ENCODE data around the gene ASB18. TPM values are rescaled to one million over a fixed set of nuclear protein-coding genes. Genes with fewer than 3 reads are reported as not detected.
"Not testable (repeated sequence)": the region's sequence is repeated elsewhere in the genome, so short reads cannot be mapped to it uniquely, and the experiment has no call there.

The ASB18 gene
- total RNA-seq, 4 donors from 2014 or later, result not detected

DNA sequence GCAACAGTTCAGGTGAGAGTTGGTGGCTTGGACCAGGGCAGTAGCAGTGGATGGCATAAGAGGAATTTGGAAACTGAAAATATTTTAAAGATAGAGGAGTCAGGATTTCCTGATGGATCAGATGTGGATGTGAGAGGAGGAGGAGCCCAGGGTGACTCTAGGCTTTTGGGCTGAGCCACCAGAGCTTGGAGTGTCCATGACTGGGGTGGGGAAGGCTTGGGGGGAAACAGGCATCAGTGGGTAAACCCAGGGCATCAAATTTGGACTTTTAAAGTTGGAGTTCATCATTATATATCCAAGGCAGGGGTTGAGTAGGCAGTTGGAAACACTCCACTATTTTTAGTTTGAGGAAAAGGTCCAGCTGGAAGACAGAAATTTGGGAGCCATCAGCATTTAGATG, 27.3 kb upstream of the ASB18 start:
- H3K27ac ChIP-seq, result no peak overlapping the region
- intact Hi-C loops (cut with DNase I; ENCODE audit: low total_unique reads), result no loop called here
- DNase-seq, result no peak
- H3K36me3 ChIP-seq, result no peaks in the 10 kb centered on the region
- H3K4me1 ChIP-seq, result no peaks in the 10 kb centered on the region
- TF ChIP-seq, protein P1, sequence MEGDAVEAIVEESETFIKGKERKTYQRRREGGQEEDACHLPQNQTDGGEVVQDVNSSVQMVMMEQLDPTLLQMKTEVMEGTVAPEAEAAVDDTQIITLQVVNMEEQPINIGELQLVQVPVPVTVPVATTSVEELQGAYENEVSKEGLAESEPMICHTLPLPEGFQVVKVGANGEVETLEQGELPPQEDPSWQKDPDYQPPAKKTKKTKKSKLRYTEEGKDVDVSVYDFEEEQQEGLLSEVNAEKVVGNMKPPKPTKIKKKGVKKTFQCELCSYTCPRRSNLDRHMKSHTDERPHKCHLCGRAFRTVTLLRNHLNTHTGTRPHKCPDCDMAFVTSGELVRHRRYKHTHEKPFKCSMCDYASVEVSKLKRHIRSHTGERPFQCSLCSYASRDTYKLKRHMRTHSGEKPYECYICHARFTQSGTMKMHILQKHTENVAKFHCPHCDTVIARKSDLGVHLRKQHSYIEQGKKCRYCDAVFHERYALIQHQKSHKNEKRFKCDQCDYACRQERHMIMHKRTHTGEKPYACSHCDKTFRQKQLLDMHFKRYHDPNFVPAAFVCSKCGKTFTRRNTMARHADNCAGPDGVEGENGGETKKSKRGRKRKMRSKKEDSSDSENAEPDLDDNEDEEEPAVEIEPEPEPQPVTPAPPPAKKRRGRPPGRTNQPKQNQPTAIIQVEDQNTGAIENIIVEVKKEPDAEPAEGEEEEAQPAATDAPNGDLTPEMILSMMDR (IDR thresholded peaks at IDR 0.05), result no peak
- TF ChIP-seq POLR2A (IDR thresholded peaks at IDR 0.05), result no peak
- no peaks in the 10 kb centered on the region for H3K27me3 ChIP-seq
- H3K9me3 ChIP-seq, result no peaks in the 10 kb centered on the region
- no peak overlapping the region for H3K4me3 ChIP-seq

DNA sequence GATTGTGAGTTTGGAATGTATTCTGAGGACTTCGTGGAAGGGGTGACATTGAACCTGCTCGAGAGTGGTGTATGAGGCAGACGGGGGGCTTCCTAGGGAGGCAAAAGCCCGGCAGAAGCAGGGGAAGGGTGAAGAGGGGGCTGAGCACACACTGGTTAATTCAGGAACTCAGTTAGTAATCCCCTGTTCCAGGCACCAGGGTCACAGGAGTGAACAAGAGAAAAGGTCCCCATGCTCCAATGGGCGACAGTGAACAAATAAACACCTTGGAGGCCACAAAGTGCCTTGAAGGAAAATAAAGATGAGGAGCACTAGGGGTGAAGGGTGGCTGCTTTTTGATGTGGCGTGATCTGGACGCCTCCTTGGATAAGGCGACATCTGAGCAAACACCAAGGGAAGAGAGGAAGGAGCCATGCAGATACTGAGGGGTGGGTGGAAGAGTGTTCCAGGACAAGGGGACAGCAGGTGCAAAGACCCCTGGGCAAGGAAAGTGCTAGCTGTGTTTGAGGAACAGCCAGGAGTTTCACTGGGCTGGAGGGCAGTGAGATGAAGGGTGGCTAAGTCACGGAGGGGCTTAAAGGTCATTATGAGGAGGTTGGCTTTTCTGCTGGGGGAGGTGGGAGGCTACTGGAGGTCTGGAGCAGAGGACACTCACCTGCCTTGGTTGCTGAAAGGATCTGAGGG, 26.7 kb upstream of the ASB18 start:
- no peaks in the 10 kb centered on the region for H3K36me3 ChIP-seq
- H3K27me3 ChIP-seq, result no peaks in the 10 kb centered on the region
- no peak overlapping the region for H3K4me3 ChIP-seq
- H3K27ac ChIP-seq, result no peak overlapping the region
- H3K4me1 ChIP-seq, result no peaks in the 10 kb centered on the region
- TF ChIP-seq POLR2A (IDR thresholded peaks at IDR 0.05), result no peak
- TF ChIP-seq, protein P1 (IDR thresholded peaks at IDR 0.05), result no peak
- no peaks in the 10 kb centered on the region for H3K9me3 ChIP-seq
- intact Hi-C loops (cut with DNase I; ENCODE audit: low total_unique reads), result no loop called here
- DNase-seq, result no peak

DNA sequence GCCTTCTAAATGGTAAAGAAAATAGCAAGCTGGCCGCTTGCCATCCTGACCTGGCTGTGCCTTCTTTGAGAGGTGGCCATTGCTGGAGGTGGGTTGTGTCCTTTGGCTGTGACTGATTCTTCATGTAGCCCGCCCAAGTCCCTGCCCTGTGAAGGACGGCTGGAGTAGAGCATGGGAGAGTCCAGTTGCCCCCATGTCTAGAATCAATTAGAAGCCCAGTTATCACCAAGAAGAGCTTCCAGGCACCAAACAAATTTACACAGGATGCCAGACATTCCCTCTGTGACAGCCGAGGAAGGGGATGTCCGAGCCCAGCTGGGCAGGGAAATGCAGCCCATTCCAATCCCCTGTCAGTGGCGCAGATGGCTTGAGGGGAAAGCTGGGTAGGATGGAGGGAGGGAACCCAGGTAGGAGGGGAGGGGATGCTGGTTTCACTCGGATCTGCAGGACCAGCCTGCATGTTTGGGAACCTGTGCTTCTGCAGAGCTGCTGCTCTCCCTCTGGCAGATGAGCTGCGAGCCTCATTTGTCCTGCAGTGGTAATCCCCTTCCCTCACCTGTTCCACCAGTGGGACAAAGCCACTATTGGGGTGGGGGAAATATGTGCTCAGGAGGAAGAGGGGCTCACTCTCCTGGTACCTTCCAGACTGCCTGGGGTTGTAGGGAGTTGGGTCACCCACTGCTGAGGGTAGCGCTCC, 25.7 kb upstream of the ASB18 start:
- Histone ChIP-seq H3K36me3 (no peaks in the 10 kb centered on the region), H3K4me1 (no peaks in the 10 kb centered on the region), H3K27ac (no peak overlapping the region), H3K4me3 (no peak overlapping the region), H3K27me3 (no peaks in the 10 kb centered on the region), H3K9me3 (no peaks in the 10 kb centered on the region)
- intact Hi-C loops (cut with DNase I; ENCODE audit: low total_unique reads), result no loop called here
- no peak for TF ChIP-seq POLR2A (IDR thresholded peaks at IDR 0.05)
- TF ChIP-seq, protein P1 (IDR thresholded peaks at IDR 0.05), result no peak
- DNase-seq, result no peak

DNA sequence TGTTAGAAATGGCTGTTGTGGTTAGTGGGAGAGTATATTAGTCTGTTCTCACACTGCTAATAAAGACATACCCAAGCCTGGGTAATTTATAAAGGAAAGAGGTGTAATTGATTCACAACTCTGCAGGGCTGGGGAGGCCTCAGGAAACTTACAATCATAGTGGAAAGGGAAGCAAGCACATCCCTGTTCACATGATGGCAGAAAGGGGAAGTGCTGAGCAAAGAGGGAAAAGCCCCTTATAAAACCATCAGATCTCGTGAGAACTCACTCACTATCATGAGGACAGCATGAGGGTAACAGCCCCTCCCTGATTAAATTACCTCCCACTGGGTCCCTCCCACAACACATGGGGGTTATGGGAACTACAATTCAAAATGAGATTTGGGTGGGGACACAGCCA, 24.2 kb upstream of the ASB18 start:
- H3K27me3 ChIP-seq; H3K4me1 ChIP-seq; H3K9me3 ChIP-seq; DNase-seq; intact Hi-C loops (cut with DNase I; ENCODE audit: low total_unique reads); H3K36me3 ChIP-seq; H3K4me3 ChIP-seq; H3K27ac ChIP-seq: not testable (repeated sequence)

DNA sequence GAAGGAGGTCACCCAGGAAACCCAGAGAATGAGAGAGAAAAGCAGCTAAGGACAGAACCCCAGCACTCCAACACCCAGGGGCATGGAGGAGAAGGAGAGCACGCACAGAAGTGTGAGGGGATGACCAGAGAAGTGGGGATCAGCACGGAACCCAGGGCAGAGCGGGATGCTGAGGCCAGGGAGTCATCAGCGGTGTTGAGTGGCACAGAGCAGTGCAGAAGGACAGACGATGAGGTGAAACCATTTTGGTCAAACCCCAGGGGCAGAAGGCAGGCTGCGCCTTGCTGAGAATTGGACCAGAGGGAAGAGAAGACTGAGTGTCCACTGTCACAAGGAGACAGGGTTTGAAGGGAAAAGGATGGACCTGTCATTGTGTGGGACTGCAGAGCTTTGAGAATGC, 23.4 kb upstream of the ASB18 start:
- Histone ChIP-seq H3K36me3 (no peaks in the 10 kb centered on the region), H3K9me3 (no peaks in the 10 kb centered on the region), H3K4me1 (no peaks in the 10 kb centered on the region), H3K4me3 (no peak overlapping the region), H3K27ac (no peak overlapping the region), H3K27me3 (no peaks in the 10 kb centered on the region)
- TF ChIP-seq, protein P1 (IDR thresholded peaks at IDR 0.05), result no peak
- intact Hi-C loops (cut with DNase I; ENCODE audit: low total_unique reads), result no loop called here
- DNase-seq, result no peak

Data from uterus (tissue), 4 donors.